Mesendoderm (in vitro differentiated cells): ENCODE results near the gene VAV3.

Source experiments
- DNase-seq: peaks from one replicate; pipeline ENCODE4 v3.0.0; 2013
- H2AK5ac ChIP-seq: 2 replicates; pipeline ENCODE4 v1.6.1; 2013; ENCODE audit warnings: low read length, inconsistent platforms
- H2BK120ac ChIP-seq: 2 replicates; pipeline ENCODE4 v1.6.1; 2013; ENCODE audit warnings: low read depth, mild to moderate bottlenecking, low read length, moderate library complexity, mixed read lengths
- H2BK15ac ChIP-seq: replicated peaks from 2 replicates; pipeline ENCODE4 v1.6.1; 2013; ENCODE audit warnings: low read depth, mild to moderate bottlenecking, moderate library complexity
- H2BK5ac ChIP-seq: 2 replicates; pipeline ENCODE4 v1.6.1; 2013; ENCODE audit warnings: low read length, inconsistent platforms
- H3K18ac ChIP-seq: 2 replicates; pipeline ENCODE4 v1.6.1; 2013; ENCODE audit warnings: mild to moderate bottlenecking, low read length, mixed read lengths
- H3K23ac ChIP-seq: one replicate; pipeline ENCODE4 v1.6.1; 2013; ENCODE audit warnings: low read length
- H3K27ac ChIP-seq: 2 replicates; pipeline ENCODE4 v1.5.1; 2013; ENCODE audit warnings: low read depth, mild to moderate bottlenecking, inconsistent platforms, low read length, moderate library complexity
- H3K27me3 ChIP-seq: 2 replicates; pipeline ENCODE4 v1.6.1; 2013; ENCODE audit warnings: low read length, control low read depth, mild to moderate bottlenecking, inconsistent platforms; ENCODE audit not compliant: insufficient read depth, poor library complexity
- H3K36me3 ChIP-seq: 2 replicates; pipeline ENCODE4 v1.6.1; 2013; ENCODE audit warnings: low read length, inconsistent platforms; ENCODE audit not compliant: control insufficient read depth, insufficient read depth
- H3K4ac ChIP-seq: one replicate; pipeline ENCODE4 v1.6.1; 2013; ENCODE audit warnings: low read depth, mild to moderate bottlenecking, low read length, moderate library complexity
- H3K4me1 ChIP-seq: 2 replicates; pipeline ENCODE4 v1.6.1; 2013; ENCODE audit warnings: low read depth, low read length, inconsistent platforms; ENCODE audit not compliant: control insufficient read depth
- H3K4me2 ChIP-seq: 2 replicates; pipeline ENCODE4 v1.6.1; 2013; ENCODE audit warnings: low read length
- H3K4me3 ChIP-seq: 2 replicates; pipeline ENCODE4 v1.5.1; 2013; ENCODE audit warnings: mild to moderate bottlenecking, low read length
- H3K56ac ChIP-seq: one replicate; pipeline ENCODE4 v1.6.1; 2013; ENCODE audit warnings: low read length
- H3K79me1 ChIP-seq: 2 replicates; pipeline ENCODE4 v1.6.1; 2013; ENCODE audit warnings: low read length, inconsistent platforms
- H3K79me2 ChIP-seq: 2 replicates; pipeline ENCODE4 v1.6.1; 2013; ENCODE audit warnings: mild to moderate bottlenecking, low read length; ENCODE audit not compliant: control insufficient read depth, insufficient read depth
- H3K9ac ChIP-seq: 2 replicates; pipeline ENCODE4 v1.6.1; 2013; ENCODE audit warnings: low read length, inconsistent platforms
- H4K5ac ChIP-seq: one replicate; pipeline ENCODE4 v1.6.1; 2013; ENCODE audit warnings: low read length
- H4K8ac ChIP-seq: one replicate; pipeline ENCODE4 v1.6.1; 2013; ENCODE audit warnings: low read depth, mild to moderate bottlenecking, control low read depth, low read length, moderate library complexity
- whole genome bisulfite sequencing: extraction: QIAGEN DNeasy Blood & Tissue Kit; methylation state at CpG from one replicate; pipeline ENCODE4 v1.1.7; 2013; ENCODE audit warnings: low lambda C conversion rate, missing lambda C conversion rate; ENCODE audit not compliant: insufficient coverage; ENCODE audit errors: extremely low coverage; 5-methylcytosine and 5-hydroxymethylcytosine counted together

Gene VAV3

DNA sequence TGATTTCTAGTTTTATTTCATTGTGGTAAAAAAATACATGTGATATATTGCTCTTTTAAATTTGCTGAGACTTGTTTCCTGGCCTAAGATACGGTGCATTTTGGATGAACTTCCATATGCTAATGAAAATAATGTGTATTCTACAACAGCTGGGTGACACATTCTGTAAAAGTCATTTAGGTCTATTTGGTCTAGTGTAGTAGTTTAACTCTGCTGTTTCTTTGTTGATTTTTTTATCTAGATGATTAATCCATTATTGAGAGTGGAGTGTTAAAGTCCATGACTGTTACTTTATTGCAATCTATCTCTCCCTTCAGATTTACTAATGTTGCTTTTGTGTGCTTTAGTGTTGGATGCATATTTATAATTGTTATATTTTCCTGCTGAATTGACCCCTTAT, 161.4 kb downstream of the VAV3 start:
- no peak overlapping the region for H4K5ac ChIP-seq
- no CpG with 5 or more reads among the region's 1 CpG for WGBS
- no peak overlapping the region for H3K4me3 ChIP-seq
- no peak overlapping the region for H2BK5ac ChIP-seq
- no peak overlapping the region for H3K4ac ChIP-seq
- no peak overlapping the region for H2BK120ac ChIP-seq
- H3K23ac ChIP-seq: no peak overlapping the region
- no peaks in the 10 kb centered on the region for H3K79me1 ChIP-seq
- no peak overlapping the region for H2BK15ac ChIP-seq
- H3K56ac ChIP-seq: no peak overlapping the region
- H3K4me2 ChIP-seq: no peak overlapping the region
- H3K79me2 ChIP-seq: no peaks in the 10 kb centered on the region
- no peak overlapping the region for H3K18ac ChIP-seq
- no peak overlapping the region for H3K27ac ChIP-seq
- no peaks in the 10 kb centered on the region for H3K27me3 ChIP-seq
- no peak overlapping the region for H3K9ac ChIP-seq
- no peaks in the 10 kb centered on the region for H3K4me1 ChIP-seq
- DNase-seq: no peak
- no peak overlapping the region for H2AK5ac ChIP-seq
- H4K8ac ChIP-seq: no peak overlapping the region
- no peaks in the 10 kb centered on the region for H3K36me3 ChIP-seq

GRCh38 chr1:107802654-107803053, 162.3 kb downstream of the VAV3 start:
- no peak overlapping the region for H3K27ac ChIP-seq

GRCh38 chr1:107795994-107796393, 169.0 kb downstream of the VAV3 start:
- H4K5ac ChIP-seq: no peak overlapping the region
- H3K4ac ChIP-seq: no peak overlapping the region
- WGBS: no CpG with 5 or more reads among the region's 2 CpGs
- H3K4me1 ChIP-seq: peaks cover 6% of the 10 kb centered on the region
- no peak overlapping the region for H3K18ac ChIP-seq
- no peak overlapping the region for H2BK5ac ChIP-seq
- no peak overlapping the region for H4K8ac ChIP-seq
- H3K4me2 ChIP-seq: no peak overlapping the region
- no peak overlapping the region for H3K27ac ChIP-seq
- DNase-seq: no peak
- no peak overlapping the region for H3K23ac ChIP-seq
- H3K79me1 ChIP-seq: no peaks in the 10 kb centered on the region
- no peak overlapping the region for H3K9ac ChIP-seq
- no peaks in the 10 kb centered on the region for H3K27me3 ChIP-seq
- H3K4me3 ChIP-seq: no peak overlapping the region
- no peaks in the 10 kb centered on the region for H3K79me2 ChIP-seq
- no peak overlapping the region for H2BK15ac ChIP-seq
- H3K56ac ChIP-seq: no peak overlapping the region
- no peak overlapping the region for H2BK120ac ChIP-seq
- H2AK5ac ChIP-seq: no peak overlapping the region
- H3K36me3 ChIP-seq: no peaks in the 10 kb centered on the region

More at GRCh38 chr1:107802654-107803053, 162.3 kb downstream of the VAV3 start:
- H3K79me2 ChIP-seq: no peaks in the 10 kb centered on the region
- no peak overlapping the region for H2AK5ac ChIP-seq
- no peak overlapping the region for H3K56ac ChIP-seq
- H4K8ac ChIP-seq: no peak overlapping the region
- H3K79me1 ChIP-seq: no peaks in the 10 kb centered on the region
- no peak overlapping the region for H3K23ac ChIP-seq
- no peaks in the 10 kb centered on the region for H3K4me1 ChIP-seq
- H3K27me3 ChIP-seq: no peaks in the 10 kb centered on the region
- H3K4me2 ChIP-seq: no peak overlapping the region
- H3K4ac ChIP-seq: no peak overlapping the region
- no peak overlapping the region for H4K5ac ChIP-seq
- H2BK5ac ChIP-seq: no peak overlapping the region
- no peak overlapping the region for H2BK15ac ChIP-seq
- DNase-seq: no peak
- no peak overlapping the region for H3K18ac ChIP-seq
- H3K36me3 ChIP-seq: no peaks in the 10 kb centered on the region
- H2BK120ac ChIP-seq: no peak overlapping the region
- WGBS: no CpG with 5 or more reads among the region's 1 CpG
- H3K9ac ChIP-seq: no peak overlapping the region
- H3K4me3 ChIP-seq: no peak overlapping the region

DNA sequence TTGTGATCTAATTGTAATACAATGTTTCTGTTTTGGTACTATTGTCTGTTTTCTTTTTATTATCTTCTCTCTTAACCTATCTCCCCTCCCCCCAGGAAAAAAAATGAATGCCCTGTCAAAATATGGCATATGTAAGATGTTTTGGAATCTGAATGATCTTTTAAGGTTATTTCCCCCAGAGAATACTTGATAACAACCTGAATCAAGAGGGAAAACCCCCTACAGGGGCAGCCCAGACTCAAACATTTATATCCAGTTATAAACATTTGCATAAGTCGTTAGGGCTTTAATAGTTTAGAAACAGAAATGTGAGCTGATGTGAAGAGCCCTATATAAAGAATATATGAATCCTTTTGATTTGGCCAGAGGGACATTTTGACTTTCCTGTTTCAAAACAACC, 169.5 kb downstream of the VAV3 start:
- Histone ChIP-seq H3K4me3 (no peak overlapping the region), H3K56ac (no peak overlapping the region), H3K4ac (no peak overlapping the region), H4K5ac (no peak overlapping the region), H3K18ac (no peak overlapping the region), H4K8ac (no peak overlapping the region), H3K4me1 (peaks cover 6% of the 10 kb centered on the region), H3K23ac (no peak overlapping the region), H2BK120ac (no peak overlapping the region), H3K79me1 (no peaks in the 10 kb centered on the region), H2BK15ac (no peak overlapping the region), H3K4me2 (no peak overlapping the region), H3K27ac (no peak overlapping the region), H3K9ac (no peak overlapping the region), H3K27me3 (no peaks in the 10 kb centered on the region), H3K79me2 (no peaks in the 10 kb centered on the region), H2BK5ac (no peak overlapping the region), H3K36me3 (no peaks in the 10 kb centered on the region), H2AK5ac (no peak overlapping the region)
- no peak for DNase-seq
- no CpG with 5 or more reads among the region's 1 CpG for WGBS

- H3K56ac ChIP-seq: no peak overlapping the region
- no peak overlapping the region for H3K27ac ChIP-seq
- H3K4me2 ChIP-seq: no peak overlapping the region
- H2BK5ac ChIP-seq: no peak overlapping the region
- H3K79me1 ChIP-seq: peaks cover 1% of the 10 kb centered on the region
- no peak overlapping the region for H2AK5ac ChIP-seq
- H3K4me3 ChIP-seq: no peak overlapping the region
- H2BK120ac ChIP-seq: no peak overlapping the region
- H4K8ac ChIP-seq: no peak overlapping the region
- no peak overlapping the region for H3K9ac ChIP-seq
- no peak overlapping the region for H3K4ac ChIP-seq
- no peaks in the 10 kb centered on the region for H3K27me3 ChIP-seq
- no peak overlapping the region for H4K5ac ChIP-seq
- no CpG with 5 or more reads among the region's 2 CpGs for WGBS
- H3K4me1 ChIP-seq: peaks cover 6% of the 10 kb centered on the region
- DNase-seq: peak; percentile 10
- no peak overlapping the region for H2BK15ac ChIP-seq
- H3K18ac ChIP-seq: no peak overlapping the region
- no peaks in the 10 kb centered on the region for H3K79me2 ChIP-seq
- no peaks in the 10 kb centered on the region for H3K36me3 ChIP-seq
- H3K23ac ChIP-seq: no peak overlapping the region
These were observed 170.4 kb downstream of the VAV3 start for GRCh38 chr1:107794571-107794970.

DNA sequence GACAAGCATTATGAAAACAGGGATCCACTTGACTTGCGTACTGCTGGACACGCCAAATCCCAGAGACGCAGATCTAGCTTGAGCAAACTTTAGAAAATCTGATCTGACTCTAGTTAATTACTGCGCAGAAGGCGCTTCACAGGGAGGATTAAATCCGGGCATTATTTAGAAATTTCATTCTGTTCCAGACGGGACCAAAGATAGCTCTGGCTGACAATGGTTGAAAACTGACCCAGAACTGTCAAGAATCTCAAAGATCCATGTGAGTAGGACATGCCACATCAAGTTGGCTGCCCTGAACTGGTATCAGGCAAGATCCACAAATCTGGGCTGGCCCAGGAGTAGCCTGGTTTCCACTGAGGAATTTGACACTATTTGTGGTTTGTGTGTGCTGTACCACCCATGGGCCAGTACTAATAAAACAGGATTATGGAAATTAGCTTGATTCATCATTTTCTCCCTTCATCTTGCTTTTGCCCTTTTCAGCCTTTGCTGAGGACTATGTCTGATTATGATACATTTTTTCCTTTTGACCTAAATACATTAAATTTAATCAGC, 171.0 kb downstream of the VAV3 start:
- no peak overlapping the region for H3K4me3 ChIP-seq
- WGBS: no CpG with 5 or more reads among the region's 7 CpGs
- H3K27me3 ChIP-seq: no peaks in the 10 kb centered on the region

More for the DNA sequence above, 171.0 kb downstream of the VAV3 start:
- Histone ChIP-seq H4K8ac (no peak overlapping the region), H4K5ac (no peak overlapping the region), H2BK5ac (no peak overlapping the region), H3K4me2 (no peak overlapping the region), H2BK120ac (no peak overlapping the region), H3K18ac (no peak overlapping the region), H2AK5ac (no peak overlapping the region), H2BK15ac (no peak overlapping the region), H3K4ac (no peak overlapping the region), H3K23ac (no peak overlapping the region), H3K56ac (no peak overlapping the region), H3K9ac (no peak overlapping the region), H3K79me1 (peaks cover 1% of the 10 kb centered on the region), H3K36me3 (no peaks in the 10 kb centered on the region), H3K4me1 (peaks cover 6% of the 10 kb centered on the region), H3K27ac (no peak overlapping the region), H3K79me2 (no peaks in the 10 kb centered on the region)
- peak; percentile 46 for DNase-seq
